NCI-H146 (cell line): ENCODE results near the gene CFAP157.

Experiments used
- DNase-seq: peaks from one replicate; lab custom pipeline; 2025; lab: John Stamatoyannopoulos, UW

CFAP157 gene

DNA sequence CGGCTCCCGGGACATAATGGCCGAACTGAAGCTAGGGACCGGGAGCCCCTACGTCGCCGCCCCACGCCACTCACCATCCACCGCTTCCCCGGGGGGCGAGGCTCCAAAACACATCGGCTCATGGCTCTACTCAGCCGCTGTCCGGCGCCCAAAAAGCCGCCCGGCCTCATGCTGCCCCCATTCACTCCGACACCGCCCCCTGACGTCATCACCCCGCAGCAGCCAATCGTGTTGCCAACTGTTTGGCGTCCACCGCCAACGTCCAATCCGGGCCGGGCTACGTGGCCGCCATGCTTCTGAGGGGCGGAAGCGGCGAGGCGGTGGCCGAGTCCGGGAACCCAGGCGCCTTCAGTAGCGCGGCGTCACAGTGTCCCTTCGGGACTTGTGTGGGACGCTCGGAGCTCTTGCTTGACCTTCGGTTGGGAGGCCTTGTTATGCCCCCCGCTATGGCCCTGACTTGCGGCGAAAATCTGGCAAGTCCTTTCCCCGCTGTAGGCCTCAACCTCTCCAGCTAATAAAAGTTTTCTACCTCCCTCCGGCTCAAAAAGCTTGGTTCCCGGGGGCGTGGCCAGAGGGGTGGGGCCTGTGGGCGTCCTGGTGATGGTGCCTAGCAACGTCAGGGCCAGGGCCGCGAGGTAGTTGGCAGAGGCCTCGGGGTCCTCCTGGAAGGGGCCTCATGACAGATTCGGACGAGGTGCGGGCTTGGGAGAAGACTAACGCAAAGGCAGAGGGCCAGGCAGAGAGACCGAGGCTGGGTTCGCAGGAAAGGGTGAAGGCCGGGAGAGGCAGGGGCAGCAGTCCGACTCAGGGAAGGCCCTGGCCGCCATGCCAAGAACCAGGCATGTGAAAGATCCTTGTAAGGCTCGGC lies 8.9 kb downstream of the CFAP157 start, which contains the start of the genes PTRH1 and TTC16:
Gene PTRH1 (minus strand): TSS at position 194 of the 868 bp plus-strand sequence. CDS start 24 bp downstream, at position 170.
Gene TTC16 (plus strand): TSS at position 610 of the 868 bp plus-strand sequence. CDS start 67 bp downstream, at position 677.
- peak; percentile 86 for DNase-seq

GRCh38 chr9:127716412-127716811 lies 9.6 kb downstream of the CFAP157 start:
- no peak for DNase-seq

DNA sequence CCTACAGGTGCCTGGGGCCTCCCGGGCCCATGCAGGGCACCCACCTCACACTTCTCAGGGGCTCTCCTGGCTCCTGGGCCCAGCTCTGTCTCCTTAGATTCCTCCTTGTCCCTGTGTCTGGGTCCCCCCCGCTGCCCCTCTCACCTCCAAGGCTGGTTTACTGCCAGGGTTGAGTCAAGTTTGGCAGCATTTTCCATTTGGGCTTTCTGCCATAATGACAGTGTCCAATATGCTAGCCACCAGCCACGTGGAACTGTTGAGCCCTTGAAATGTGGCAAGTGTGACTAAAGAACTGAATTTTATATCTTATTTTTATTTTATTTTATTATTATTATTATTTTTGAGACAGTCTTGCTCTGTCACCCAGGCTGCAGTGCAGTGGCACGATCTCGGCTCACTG lies 11.0 kb downstream of the CFAP157 start:
- no peak for DNase-seq

DNA sequence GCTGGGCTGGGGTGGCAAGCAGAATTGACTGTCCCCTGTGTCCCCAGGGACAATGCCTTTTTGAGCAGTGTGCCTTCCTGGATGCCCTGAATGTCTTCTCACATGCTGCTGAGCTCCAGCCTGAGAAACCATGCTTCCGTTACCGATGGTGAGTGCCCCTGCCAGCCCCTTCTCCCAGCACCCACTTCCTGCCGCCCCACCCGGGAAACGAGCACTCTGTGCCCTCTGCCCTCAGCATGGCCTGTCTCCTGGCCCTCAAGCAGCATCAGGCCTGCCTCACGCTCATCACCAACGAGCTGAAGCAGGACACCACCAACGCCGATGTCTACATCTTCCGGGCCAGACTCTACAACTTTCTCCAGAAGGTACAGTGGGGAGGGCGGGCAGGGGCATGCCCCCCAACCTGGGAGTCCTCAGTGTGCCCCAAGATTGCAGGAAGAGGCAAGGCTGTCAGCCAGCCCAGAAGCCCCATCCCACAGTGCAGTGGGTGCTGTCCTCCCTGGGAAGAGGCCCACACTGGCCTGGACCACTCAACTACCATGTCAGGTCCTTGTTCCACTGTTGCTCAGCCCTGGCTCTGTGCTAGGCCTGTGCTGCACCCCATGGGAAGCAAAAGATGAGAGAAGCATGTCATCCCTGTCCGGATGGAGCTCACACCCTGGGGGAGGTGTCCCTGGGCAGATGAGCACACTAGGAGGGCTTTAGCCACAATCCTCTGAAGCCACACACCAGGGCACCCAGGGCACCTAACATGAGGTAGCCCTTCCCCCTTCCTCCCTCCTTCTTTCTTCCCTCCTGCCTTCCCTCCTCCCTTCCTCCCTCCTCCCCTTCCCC lies 13.5 kb downstream of the CFAP157 start:
- no peak for DNase-seq

GRCh38 chr9:127720865-127721227 lies 14.1 kb downstream of the CFAP157 start:
- no peak for DNase-seq

GRCh38 chr9:127721391-127721821 lies 14.6 kb downstream of the CFAP157 start:
- DNase-seq, result peak; percentile 38

DNA sequence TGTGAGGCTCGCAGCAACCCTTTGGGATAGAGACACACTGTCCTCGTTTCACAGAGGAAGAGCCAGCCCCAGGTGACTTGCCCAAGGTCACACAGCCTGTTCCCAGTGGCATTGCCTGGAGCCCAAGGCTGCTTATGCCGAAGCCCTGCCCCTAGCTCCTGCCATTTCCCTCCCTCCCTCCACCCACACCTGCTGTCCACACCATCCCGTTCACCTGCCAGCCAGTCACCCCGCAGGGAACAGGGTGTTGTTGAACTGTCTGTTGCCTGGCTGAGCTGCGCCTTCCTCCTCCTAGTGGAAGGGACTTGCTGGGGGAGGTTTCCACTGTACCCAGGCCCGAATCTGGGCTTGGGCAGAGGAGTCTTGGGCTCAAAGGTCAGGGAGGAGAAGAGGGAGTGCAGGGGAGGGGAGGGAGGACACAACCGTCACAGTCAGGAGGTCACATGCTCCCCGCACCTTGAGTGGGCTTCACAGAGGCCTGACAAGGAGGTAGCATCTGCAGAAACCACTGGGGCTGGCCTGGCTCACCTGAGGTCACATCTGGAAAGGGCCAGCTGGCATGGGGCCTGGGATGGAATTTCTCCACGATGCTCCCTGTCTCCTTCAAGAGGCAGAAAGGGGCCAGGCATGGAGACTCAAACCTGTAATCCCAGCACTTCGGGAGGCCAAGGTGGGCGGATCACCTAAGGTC lies 15.4 kb downstream of the CFAP157 start:
- peak; percentile 82 for DNase-seq

DNA sequence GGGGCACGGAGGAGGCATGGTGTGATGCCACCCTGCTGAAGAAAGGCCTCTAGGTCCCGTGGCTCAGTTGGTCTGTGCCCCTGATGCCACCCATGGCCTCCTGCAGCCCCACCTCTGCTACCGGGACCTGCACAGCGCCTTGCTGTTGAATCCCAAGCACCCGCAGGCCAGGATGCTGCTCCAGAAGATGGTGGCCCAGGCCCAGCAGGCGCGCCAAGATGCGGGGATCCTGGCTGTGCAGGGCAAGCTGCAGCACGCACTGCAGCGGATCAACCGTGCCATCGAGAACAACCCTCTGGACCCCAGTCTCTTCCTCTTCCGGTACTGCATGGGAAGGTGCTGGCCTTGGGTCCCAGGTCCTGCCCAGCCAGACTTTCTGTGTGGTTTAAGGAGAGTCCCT lies 16.2 kb downstream of the CFAP157 start:
- DNase-seq, result no peak

- no peak for DNase-seq
These were observed 16.7 kb downstream of the CFAP157 start for GRCh38 chr9:127723444-127723843.

- DNase-seq, result no peak
These were observed 17.2 kb downstream of the CFAP157 start for GRCh38 chr9:127724012-127724411.

GRCh38 chr9:127726871-127727270 lies 20.1 kb downstream of the CFAP157 start:
- DNase-seq, result peak; percentile 36

GRCh38 chr9:127728808-127729207 lies 22.0 kb downstream of the CFAP157 start:
- no peak for DNase-seq

DNA sequence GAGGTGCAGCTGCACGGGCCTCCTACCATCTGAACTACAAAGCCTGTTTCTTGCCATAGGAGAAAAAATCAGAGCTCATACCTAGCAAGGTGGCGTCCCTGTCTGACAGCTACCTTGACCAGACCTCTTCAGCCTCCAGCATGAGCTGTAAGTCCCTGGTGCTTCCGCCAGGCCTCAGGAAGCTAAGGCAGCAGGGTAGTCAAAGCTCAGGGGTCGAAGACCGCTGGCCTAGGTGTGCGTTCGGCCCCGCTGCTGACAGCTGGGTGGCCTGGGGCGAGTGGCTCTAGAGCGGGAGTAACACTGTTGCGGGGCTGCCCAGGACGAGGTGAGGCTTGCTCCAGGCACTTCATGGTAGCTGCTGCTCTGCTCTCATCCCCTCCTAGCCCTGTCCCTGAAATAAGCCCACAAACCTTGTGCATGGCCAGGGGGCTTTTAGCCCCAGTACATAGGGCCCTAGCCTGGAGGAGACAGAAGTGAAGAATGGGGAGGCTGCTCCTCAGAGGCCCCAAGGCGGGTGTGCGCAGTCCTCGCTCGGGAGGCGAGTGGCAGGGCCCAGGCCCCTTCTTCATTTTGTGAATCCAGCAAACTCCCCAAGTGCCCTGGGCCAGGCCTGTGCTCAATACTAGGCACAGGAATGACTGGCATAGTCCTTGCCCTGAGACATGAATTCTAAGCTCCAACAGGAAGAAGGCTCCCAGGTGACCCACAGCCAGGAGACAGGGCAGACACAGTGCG lies 22.9 kb downstream of the CFAP157 start:
- no peak for DNase-seq

GRCh38 chr9:127730262-127730661 lies 23.5 kb downstream of the CFAP157 start:
- DNase-seq, result no peak

DNA sequence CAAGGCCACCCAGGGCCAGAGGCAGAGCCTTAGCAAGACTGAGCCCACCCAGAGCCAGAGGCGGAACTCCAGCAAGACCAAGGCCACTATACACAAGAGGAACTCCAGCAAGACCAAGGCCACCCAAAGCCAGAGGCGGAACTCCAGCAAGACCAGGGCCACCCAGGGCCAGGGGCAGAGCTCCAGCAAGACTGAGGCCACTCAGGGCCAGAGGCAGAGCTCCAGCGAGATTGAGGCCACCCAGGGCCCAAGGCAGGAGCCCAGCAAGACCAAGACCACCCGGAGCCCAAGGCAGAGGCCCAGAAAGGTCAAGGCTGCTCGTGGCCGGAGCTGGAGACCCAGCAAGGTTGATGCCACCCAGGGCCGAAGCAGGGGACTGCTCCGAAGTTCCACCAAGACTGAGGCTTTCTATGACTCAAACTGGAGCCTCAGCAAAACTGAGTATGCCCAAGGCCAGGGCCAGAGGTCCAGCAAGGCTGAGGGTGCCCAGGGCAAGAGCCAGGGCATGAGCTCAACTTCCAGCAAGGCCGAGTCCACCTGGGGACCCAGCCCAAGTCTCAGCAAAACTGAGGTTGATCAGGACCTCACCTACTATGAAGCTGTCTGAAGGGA lies 24.1 kb downstream of the CFAP157 start:
- no peak for DNase-seq

GRCh38 chr9:127731938-127732337 lies 25.1 kb downstream of the CFAP157 start:
- no peak for DNase-seq

GRCh38 chr9:127732444-127732843 lies 25.7 kb downstream of the CFAP157 start:
- no peak for DNase-seq

GRCh38 chr9:127733614-127734013 lies 26.8 kb downstream of the CFAP157 start:
- no peak for DNase-seq

DNA sequence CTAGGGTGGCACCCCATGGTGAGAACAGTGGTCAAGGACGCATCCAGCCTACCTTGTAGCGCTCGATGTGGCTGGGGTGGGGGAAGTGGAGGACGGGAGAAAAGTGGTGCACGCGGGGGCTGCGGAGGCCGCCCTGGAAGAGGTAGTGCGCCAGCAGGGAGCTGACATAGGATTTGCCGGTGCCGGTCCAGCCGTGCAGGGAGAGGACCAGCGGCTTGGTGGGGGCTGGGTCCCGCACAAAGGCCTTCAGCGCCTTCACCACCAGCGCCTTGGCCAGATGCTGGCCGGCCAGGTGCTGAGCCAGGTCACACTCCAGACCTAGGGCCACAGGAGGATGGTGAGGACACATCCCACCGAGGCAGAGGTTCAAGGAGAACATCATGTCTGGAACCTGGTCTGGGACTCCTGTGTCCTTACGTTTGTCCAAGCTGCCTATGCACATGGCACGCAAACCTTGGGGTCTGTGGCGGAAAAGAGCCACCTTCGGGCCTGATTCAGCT lies 27.5 kb downstream of the CFAP157 start:
- peak; percentile 36 for DNase-seq

- DNase-seq, result peak; percentile 95
These were observed 28.1 kb downstream of the CFAP157 start, which contains the start of gene TOR2A for GRCh38 chr9:127734747-127735529. Gene TOR2A (minus strand): TSS chr9:127735294. CDS start chr9:127735270, 24 bp downstream.
